GM04504 (cell line): ENCODE data around the gene RPL18A.

ENCODE experiments used
- DNase-seq: peaks from one replicate; pipeline ENCODE4 v3.0.0-alpha.2; 2012; ENCODE audit warnings: low read depth

RPL18A gene

GRCh38 chr19:17910791-17911360, 51.2 kb downstream of the RPL18A start:
- DNase-seq = no peak
